Osteoblast (primary cell): Measurements from ENCODE around the gene UCP1. TPM values are rescaled to one million over a fixed set of nuclear protein-coding genes. Genes with fewer than 3 reads are reported as not detected.

Source experiments
- DNase-seq: peaks from one replicate; pipeline ENCODE4 v3.0.0; 2011; ENCODE audit warnings: low spot score, mixed read lengths; ENCODE audit not compliant: insufficient read length; ENCODE audit errors: missing footprints
- H2AFZ ChIP-seq: 2 replicates; pipeline ENCODE4 v1.6.0; 2011; ENCODE audit warnings: mild to moderate bottlenecking, low read length
- H3K27ac ChIP-seq: 2 replicates; pipeline ENCODE4 v1.5.1; 2011; ENCODE audit warnings: mild to moderate bottlenecking, low read depth, low read length, moderate library complexity
- H3K27me3 ChIP-seq: 2 replicates; pipeline ENCODE4 v1.6.0; 2012; ENCODE audit warnings: mild to moderate bottlenecking, control low read depth, inconsistent platforms, low read length, moderate library complexity; ENCODE audit not compliant: insufficient read depth
- H3K36me3 ChIP-seq: 2 replicates; pipeline ENCODE4 v1.5.1; 2011; ENCODE audit warnings: mild to moderate bottlenecking, low read length, control low read depth, moderate library complexity; ENCODE audit not compliant: insufficient read depth
- H3K4me1 ChIP-seq: 2 replicates; pipeline ENCODE4 v1.5.1; 2011; ENCODE audit warnings: mild to moderate bottlenecking, low read length, control low read depth, moderate library complexity; ENCODE audit not compliant: insufficient read depth
- H3K4me2 ChIP-seq: 2 replicates; pipeline ENCODE4 v1.6.0; 2011; ENCODE audit warnings: mild to moderate bottlenecking, low read length; ENCODE audit not compliant: insufficient read depth
- H3K4me3 ChIP-seq: fragments of 200-600 bp; sonication (generic); 3 replicates; pipeline ENCODE4 v1.5.1; 2012; ENCODE audit warnings: mild to moderate bottlenecking, low read length, inconsistent platforms; ENCODE audit not compliant: insufficient read depth
- H3K79me2 ChIP-seq: 2 replicates; pipeline ENCODE4 v1.6.0; 2012; ENCODE audit warnings: mild to moderate bottlenecking, low read length, control low read depth, inconsistent platforms; ENCODE audit not compliant: insufficient read depth
- H3K9me3 ChIP-seq: 2 replicates; pipeline ENCODE4 v1.5.1; 2011; ENCODE audit warnings: low read depth, low read length, control low read depth
- H4K20me1 ChIP-seq: 2 replicates; pipeline ENCODE4 v1.6.0; 2012; ENCODE audit warnings: mild to moderate bottlenecking, low read length, control low read depth; ENCODE audit not compliant: insufficient read depth
- total RNA-seq: library from RNA; depleted of rRNA; stranded (reverse); fragments of >200 nt; gene quantifications from 2 replicates; pipeline ENCODE4 v1.2.3, GENCODE V29; 2012
- TF ChIP-seq, protein P1 (sequence below): IDR thresholded peaks from 2 replicates; pipeline ENCODE4 v1.5.1; 2011; ENCODE audit warnings: mild to moderate bottlenecking, low read depth, low read length, moderate library complexity; ENCODE audit errors: extremely low read depth

Gene UCP1, protein sequence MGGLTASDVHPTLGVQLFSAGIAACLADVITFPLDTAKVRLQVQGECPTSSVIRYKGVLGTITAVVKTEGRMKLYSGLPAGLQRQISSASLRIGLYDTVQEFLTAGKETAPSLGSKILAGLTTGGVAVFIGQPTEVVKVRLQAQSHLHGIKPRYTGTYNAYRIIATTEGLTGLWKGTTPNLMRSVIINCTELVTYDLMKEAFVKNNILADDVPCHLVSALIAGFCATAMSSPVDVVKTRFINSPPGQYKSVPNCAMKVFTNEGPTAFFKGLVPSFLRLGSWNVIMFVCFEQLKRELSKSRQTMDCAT
- not detected in 2 replicates for total RNA-seq

DNA sequence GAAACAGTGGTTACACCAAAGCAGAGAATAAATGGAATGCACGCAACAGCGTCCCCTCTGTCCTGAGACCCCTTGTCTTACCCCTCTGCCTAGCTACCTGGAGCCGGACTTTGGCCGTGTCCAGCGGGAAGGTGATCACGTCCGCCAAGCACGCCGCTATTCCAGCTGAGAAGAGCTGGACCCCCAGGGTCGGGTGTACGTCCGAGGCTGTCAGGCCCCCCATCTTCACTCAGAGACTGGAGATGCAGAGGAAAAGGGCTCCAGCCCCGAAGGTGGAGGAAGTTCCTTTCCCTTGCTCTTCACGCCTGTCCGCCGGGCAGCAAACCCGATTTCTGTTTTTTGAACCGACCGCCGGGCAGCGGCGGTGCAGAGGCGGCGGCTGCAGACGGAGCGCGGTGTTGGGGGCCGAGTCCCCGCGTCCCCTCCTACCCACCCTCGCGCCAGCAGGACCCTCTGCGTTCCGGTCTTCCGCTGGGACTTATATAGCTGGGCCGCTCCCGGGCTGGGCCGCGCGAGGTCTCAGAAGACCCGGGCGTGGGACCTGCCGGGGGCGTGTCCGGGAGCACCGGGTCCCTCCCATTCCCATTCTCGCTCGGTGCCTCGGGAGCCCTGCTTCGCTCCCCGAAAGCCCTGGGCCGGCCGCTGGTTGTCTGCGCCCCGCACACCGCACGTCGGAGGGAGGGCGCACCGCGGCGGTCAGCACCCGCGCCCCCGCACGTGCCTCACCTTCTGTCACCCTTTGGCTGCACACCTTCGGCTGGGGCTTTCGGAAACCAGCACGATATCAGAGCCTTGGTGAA is at the start of gene UCP1:
Gene UCP1 (minus strand): TSS at position 455 of the 800 bp plus-strand sequence. CDS start 232 bp downstream, at position 223.
- Histone ChIP-seq H3K27ac (no peak within 1 kb of the TSS), H3K4me1 (peaks cover 9% of the 10 kb centered on the region), H3K27me3 (peaks cover 78% of the 10 kb centered on the region), H3K4me2 (peak within 1 kb of the TSS; percentile 64), H3K36me3 (no peaks in the 10 kb centered on the region), H3K9me3 (peaks cover 3% of the 10 kb centered on the region), H3K4me3 (peak within 1 kb of the TSS; percentile 56), H3K79me2 (no peaks in the 10 kb centered on the region), H2AFZ (peak within 1 kb of the TSS; percentile 43), H4K20me1 (no peaks in the 10 kb centered on the region)
- DNase-seq, result no peak
- TF ChIP-seq, protein P1, sequence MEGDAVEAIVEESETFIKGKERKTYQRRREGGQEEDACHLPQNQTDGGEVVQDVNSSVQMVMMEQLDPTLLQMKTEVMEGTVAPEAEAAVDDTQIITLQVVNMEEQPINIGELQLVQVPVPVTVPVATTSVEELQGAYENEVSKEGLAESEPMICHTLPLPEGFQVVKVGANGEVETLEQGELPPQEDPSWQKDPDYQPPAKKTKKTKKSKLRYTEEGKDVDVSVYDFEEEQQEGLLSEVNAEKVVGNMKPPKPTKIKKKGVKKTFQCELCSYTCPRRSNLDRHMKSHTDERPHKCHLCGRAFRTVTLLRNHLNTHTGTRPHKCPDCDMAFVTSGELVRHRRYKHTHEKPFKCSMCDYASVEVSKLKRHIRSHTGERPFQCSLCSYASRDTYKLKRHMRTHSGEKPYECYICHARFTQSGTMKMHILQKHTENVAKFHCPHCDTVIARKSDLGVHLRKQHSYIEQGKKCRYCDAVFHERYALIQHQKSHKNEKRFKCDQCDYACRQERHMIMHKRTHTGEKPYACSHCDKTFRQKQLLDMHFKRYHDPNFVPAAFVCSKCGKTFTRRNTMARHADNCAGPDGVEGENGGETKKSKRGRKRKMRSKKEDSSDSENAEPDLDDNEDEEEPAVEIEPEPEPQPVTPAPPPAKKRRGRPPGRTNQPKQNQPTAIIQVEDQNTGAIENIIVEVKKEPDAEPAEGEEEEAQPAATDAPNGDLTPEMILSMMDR, result no peak

DNA sequence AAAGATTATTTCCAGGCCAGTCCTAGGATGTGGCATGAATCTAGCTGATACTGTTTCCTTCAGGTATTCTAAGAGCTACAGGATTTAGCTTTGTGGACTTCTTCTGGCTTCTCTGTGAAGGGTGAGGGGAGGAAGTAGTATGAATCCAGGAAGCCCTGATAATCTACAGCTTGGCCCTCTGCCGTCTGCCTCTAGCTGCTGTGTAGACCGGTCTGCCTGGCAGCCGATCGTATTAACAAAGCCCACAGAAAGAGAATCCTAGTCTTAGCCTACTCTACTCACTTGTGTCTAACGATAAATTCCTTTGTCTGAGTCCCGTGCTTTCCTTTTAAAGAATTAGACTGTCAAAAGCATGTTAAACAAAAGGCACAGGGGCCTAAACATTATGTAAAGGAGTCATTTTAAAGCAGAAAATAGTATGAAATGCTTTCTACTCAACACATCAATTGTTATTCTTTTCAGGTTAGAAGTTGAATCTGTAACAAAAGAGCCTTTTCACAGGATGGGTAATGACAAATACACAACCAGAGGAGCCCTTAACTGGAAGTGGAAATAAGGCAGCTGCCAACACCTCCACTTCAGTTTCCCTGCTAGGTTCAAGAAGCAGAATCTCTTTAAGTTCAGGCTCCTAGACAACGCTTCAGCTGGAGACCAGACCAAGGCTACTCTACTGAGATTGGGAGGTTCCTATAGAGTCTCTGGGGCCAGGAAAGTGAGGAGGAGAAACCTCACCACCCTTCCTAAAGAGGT is 48.9 kb upstream of the UCP1 start:
- Histone ChIP-seq H3K4me3 (no peak overlapping the region), H3K79me2 (no peaks in the 10 kb centered on the region), H3K27ac (no peak overlapping the region), H2AFZ (no peak overlapping the region), H3K27me3 (no peaks in the 10 kb centered on the region), H3K9me3 (no peaks in the 10 kb centered on the region), H3K4me2 (no peak overlapping the region), H3K36me3 (no peaks in the 10 kb centered on the region), H4K20me1 (no peaks in the 10 kb centered on the region), H3K4me1 (no peaks in the 10 kb centered on the region)
- DNase-seq, result no peak
- TF ChIP-seq, protein P1, result no peak

DNA sequence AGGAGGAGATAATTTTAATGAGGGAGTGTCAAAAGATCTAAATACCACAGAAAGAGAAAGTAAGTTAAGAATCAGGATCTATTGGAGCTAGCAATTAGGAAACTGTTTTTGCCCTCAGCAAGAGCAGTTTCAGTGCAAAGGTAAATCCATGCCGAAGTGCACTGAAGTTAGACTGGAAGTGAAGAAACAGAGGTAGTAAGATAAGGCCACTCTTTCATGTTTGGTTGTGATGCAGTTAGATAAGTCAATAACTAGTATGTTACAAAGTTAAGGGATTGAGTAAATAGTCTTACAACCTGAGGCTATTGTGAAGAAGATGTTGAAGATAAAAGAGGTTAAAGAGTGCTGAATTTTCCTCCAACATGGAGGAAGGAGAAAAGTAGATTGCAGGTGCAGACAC is 46.7 kb upstream of the UCP1 start:
- Histone ChIP-seq H3K36me3 (no peaks in the 10 kb centered on the region), H3K79me2 (no peaks in the 10 kb centered on the region), H3K4me3 (no peak overlapping the region), H3K4me2 (no peak overlapping the region), H4K20me1 (no peaks in the 10 kb centered on the region), H3K4me1 (no peaks in the 10 kb centered on the region), H3K27me3 (no peaks in the 10 kb centered on the region), H3K27ac (no peak overlapping the region), H2AFZ (no peak overlapping the region), H3K9me3 (no peaks in the 10 kb centered on the region)
- TF ChIP-seq, protein P1, result no peak
- DNase-seq, result peak; percentile 71
